ENCODE data around the gene EYS. TPM values are rescaled to one million over a fixed set of nuclear protein-coding genes. Genes with fewer than 3 reads are reported as not detected.

The EYS gene
- total RNA-seq, 1 donor from 2014 or later: 0.08 TPM

- Histone ChIP-seq H3K4me3 (no peak overlapping the region), H3K9me3 (replicated peaks) (peaks cover 8% of the 10 kb centered on the region), H3K4me1 (no peaks in the 10 kb centered on the region), H3K27ac (replicated peaks) (no peak overlapping the region), H3K36me3 (no peaks in the 10 kb centered on the region), H3K27me3 (ENCODE audit: low read depth) (no peaks in the 10 kb centered on the region)
- TF ChIP-seq CTCF (IDR thresholded peaks at IDR 0.05; ENCODE audit: borderline replicate concordance): no peak
- no peak for DNase-seq
- intact Hi-C loops (cut with micrococcal nuclease): no loop called here
Observed at GRCh38 chr6:64847396-64847795, 859.6 kb downstream of the EYS start.

- Histone ChIP-seq H3K36me3 (no peaks in the 10 kb centered on the region), H3K9me3 (replicated peaks) (no peaks in the 10 kb centered on the region), H3K27ac (replicated peaks) (no peak overlapping the region), H3K27me3 (ENCODE audit: low read depth) (no peaks in the 10 kb centered on the region), H3K4me3 (no peak overlapping the region), H3K4me1 (no peaks in the 10 kb centered on the region)
- intact Hi-C loops (cut with micrococcal nuclease): no loop called here
- no peak for DNase-seq
- no peak for TF ChIP-seq CTCF (IDR thresholded peaks at IDR 0.05; ENCODE audit: borderline replicate concordance)
Observed at GRCh38 chr6:64838726-64839125, 868.3 kb downstream of the EYS start.

- H3K4me3 ChIP-seq: no peak overlapping the region
- H3K27me3 ChIP-seq (ENCODE audit: low read depth): no peaks in the 10 kb centered on the region
- DNase-seq: no peak
- no peaks in the 10 kb centered on the region for H3K36me3 ChIP-seq
- no peaks in the 10 kb centered on the region for H3K4me1 ChIP-seq
- intact Hi-C loops (cut with micrococcal nuclease): no loop called here
- no peak for TF ChIP-seq CTCF (IDR thresholded peaks at IDR 0.05; ENCODE audit: borderline replicate concordance)
- no peak overlapping the region for H3K27ac ChIP-seq (replicated peaks)
- no peaks in the 10 kb centered on the region for H3K9me3 ChIP-seq (replicated peaks)
Observed at GRCh38 chr6:64831680-64832079, 875.3 kb downstream of the EYS start.

- no peaks in the 10 kb centered on the region for H3K4me1 ChIP-seq
- intact Hi-C loops (cut with micrococcal nuclease): no loop called here
- no peaks in the 10 kb centered on the region for H3K27me3 ChIP-seq (ENCODE audit: low read depth)
- H3K9me3 ChIP-seq (replicated peaks): no peaks in the 10 kb centered on the region
- no peak for DNase-seq
- H3K4me3 ChIP-seq: no peak overlapping the region
- no peak for TF ChIP-seq CTCF (IDR thresholded peaks at IDR 0.05; ENCODE audit: borderline replicate concordance)
- no peak overlapping the region for H3K27ac ChIP-seq (replicated peaks)
- no peaks in the 10 kb centered on the region for H3K36me3 ChIP-seq
Observed at GRCh38 chr6:64817525-64817924, 889.5 kb downstream of the EYS start.

GRCh38 chr6:64815718-64816117 lies 891.3 kb downstream of the EYS start:
- no peaks in the 10 kb centered on the region for H3K36me3 ChIP-seq
- no peak overlapping the region for H3K27ac ChIP-seq (replicated peaks)
- no peaks in the 10 kb centered on the region for H3K4me1 ChIP-seq
- DNase-seq: no peak
- no peak for TF ChIP-seq CTCF (IDR thresholded peaks at IDR 0.05; ENCODE audit: borderline replicate concordance)
- no peaks in the 10 kb centered on the region for H3K9me3 ChIP-seq (replicated peaks)
- intact Hi-C loops (cut with micrococcal nuclease): no loop called here
- no peaks in the 10 kb centered on the region for H3K27me3 ChIP-seq (ENCODE audit: low read depth)
- H3K4me3 ChIP-seq: no peak overlapping the region

- Histone ChIP-seq H3K4me3 (no peak overlapping the region), H3K36me3 (no peaks in the 10 kb centered on the region), H3K4me1 (no peaks in the 10 kb centered on the region), H3K27me3 (ENCODE audit: low read depth) (no peaks in the 10 kb centered on the region), H3K9me3 (replicated peaks) (no peaks in the 10 kb centered on the region), H3K27ac (replicated peaks) (no peak overlapping the region)
- DNase-seq: no peak
- TF ChIP-seq CTCF (IDR thresholded peaks at IDR 0.05; ENCODE audit: borderline replicate concordance): no peak
- intact Hi-C loops (cut with micrococcal nuclease): no loop called here
Observed at GRCh38 chr6:64812138-64812537, 894.9 kb downstream of the EYS start.

Measured in left ventricle myocardium inferior (tissue), 1 donor.